Measurements from ENCODE around the gene GDE1.

Gene GDE1

GRCh38 chr16:19499481-19499880 is 22.4 kb downstream of the GDE1 start:
- no peaks in the 10 kb centered on the region for H3K9me3 ChIP-seq (ENCODE audit: insufficient read depth, low read length)
- no peak overlapping the region for H3K27ac ChIP-seq (ENCODE audit: low read depth, low read length)
- no peak overlapping the region for H3K9ac ChIP-seq (ENCODE audit: low read length)
- H3K9me2 ChIP-seq (replicated peaks; ENCODE audit: insufficient read depth, low read length), result no peaks in the 10 kb centered on the region
- H2AFZ ChIP-seq (ENCODE audit: low read depth, low read length, severe bottlenecking), result no peak overlapping the region
- TF ChIP-seq CTCF (IDR thresholded peaks at IDR 0.05; ENCODE audit: insufficient read depth, low read length, poor library complexity, severe bottlenecking) (no peak), EZH2phosphoT487 (conservative IDR thresholded peaks at IDR 0.05; ENCODE audit: low read length) (no peak)
- H3K4me3 ChIP-seq (ENCODE audit: insufficient read depth, low read length, poor library complexity, severe bottlenecking), result no peak overlapping the region
- H3K36me3 ChIP-seq (ENCODE audit: low read length), result peaks cover 11% of the 10 kb centered on the region
- H4K20me1 ChIP-seq (ENCODE audit: low read depth, low read length), result no peaks in the 10 kb centered on the region
- H3K27me3 ChIP-seq (ENCODE audit: low read length), result no peaks in the 10 kb centered on the region
- no peaks in the 10 kb centered on the region for H3K79me2 ChIP-seq (ENCODE audit: insufficient read depth, low read length)
- H3K4me2 ChIP-seq (ENCODE audit: low read depth, low read length, poor library complexity, severe bottlenecking), result no peak overlapping the region
- H3F3A ChIP-seq (ENCODE audit: insufficient read depth), result no peaks in the 10 kb centered on the region; the same call in 1 of the 2 replicates

- TF ChIP-seq CTCF (IDR thresholded peaks at IDR 0.05; ENCODE audit: insufficient read depth, low read length, poor library complexity, severe bottlenecking) (no peak), EZH2phosphoT487 (conservative IDR thresholded peaks at IDR 0.05; ENCODE audit: low read length) (no peak)
- Histone ChIP-seq H3K36me3 (ENCODE audit: low read length) (peaks cover 10% of the 10 kb centered on the region), H3K79me2 (ENCODE audit: insufficient read depth, low read length) (no peaks in the 10 kb centered on the region), H3K27me3 (ENCODE audit: low read length) (no peaks in the 10 kb centered on the region), H3K27ac (ENCODE audit: low read depth, low read length) (no peak overlapping the region), H4K20me1 (ENCODE audit: low read depth, low read length) (no peaks in the 10 kb centered on the region), H3K9me3 (ENCODE audit: insufficient read depth, low read length) (no peaks in the 10 kb centered on the region), H3K4me2 (ENCODE audit: low read depth, low read length, poor library complexity, severe bottlenecking) (no peak overlapping the region), H3K9ac (ENCODE audit: low read length) (no peak overlapping the region), H3K4me3 (ENCODE audit: insufficient read depth, low read length, poor library complexity, severe bottlenecking) (no peak overlapping the region), H2AFZ (ENCODE audit: low read depth, low read length, severe bottlenecking) (no peak overlapping the region), H3K9me2 (replicated peaks; ENCODE audit: insufficient read depth, low read length) (no peaks in the 10 kb centered on the region), H3F3A (ENCODE audit: insufficient read depth) (no peaks in the 10 kb centered on the region; the same call in 1 of the 2 replicates)
Observed at GRCh38 chr16:19499006-19499405, 22.9 kb downstream of the GDE1 start.

GRCh38 chr16:19497176-19497575 is 24.7 kb downstream of the GDE1 start:
- H3K36me3 ChIP-seq (ENCODE audit: low read length), result peaks cover 6% of the 10 kb centered on the region
- H3F3A ChIP-seq (ENCODE audit: insufficient read depth), result no peaks in the 10 kb centered on the region; the same call in 1 of the 2 replicates
- no peak overlapping the region for H3K4me2 ChIP-seq (ENCODE audit: low read depth, low read length, poor library complexity, severe bottlenecking)
- H2AFZ ChIP-seq (ENCODE audit: low read depth, low read length, severe bottlenecking), result no peak overlapping the region
- no peaks in the 10 kb centered on the region for H3K9me3 ChIP-seq (ENCODE audit: insufficient read depth, low read length)
- no peak overlapping the region for H3K9ac ChIP-seq (ENCODE audit: low read length)
- H3K27me3 ChIP-seq (ENCODE audit: low read length), result no peaks in the 10 kb centered on the region
- no peak overlapping the region for H3K4me3 ChIP-seq (ENCODE audit: insufficient read depth, low read length, poor library complexity, severe bottlenecking)
- H4K20me1 ChIP-seq (ENCODE audit: low read depth, low read length), result no peaks in the 10 kb centered on the region
- no peaks in the 10 kb centered on the region for H3K79me2 ChIP-seq (ENCODE audit: insufficient read depth, low read length)
- TF ChIP-seq CTCF (IDR thresholded peaks at IDR 0.05; ENCODE audit: insufficient read depth, low read length, poor library complexity, severe bottlenecking), result no peak
- no peak for TF ChIP-seq EZH2phosphoT487 (conservative IDR thresholded peaks at IDR 0.05; ENCODE audit: low read length)
- no peaks in the 10 kb centered on the region for H3K9me2 ChIP-seq (replicated peaks; ENCODE audit: insufficient read depth, low read length)
- no peak overlapping the region for H3K27ac ChIP-seq (ENCODE audit: low read depth, low read length)

Data from SU-DHL-6 (cell line).